T-helper 1 cell treated with Interleukin-12 subunit alpha and Interleukin-12 subunit beta and Interleukin-4 antibody, amounts not matched to agents 30 μg/mL and 1 μg/mL, for 36 hours (primary cell): ENCODE data around the gene ZNRD2.

Experiments used
- H3K27ac Mint-ChIP-seq: one replicate; pipeline ENCODE4 v1.8.0; 2021; ENCODE audit warnings: mild to moderate bottlenecking, mixed read lengths
- H3K27me3 Mint-ChIP-seq: one replicate; pipeline ENCODE4 v1.8.0; 2021; ENCODE audit warnings: low read depth, mixed read lengths
- H3K36me3 Mint-ChIP-seq: one replicate; pipeline ENCODE4 v1.8.0; 2021; ENCODE audit warnings: low read depth, mixed read lengths
- H3K4me1 Mint-ChIP-seq: one replicate; pipeline ENCODE4 v1.8.0; 2021; ENCODE audit warnings: low read depth, mixed read lengths
- H3K4me3 Mint-ChIP-seq: one replicate; pipeline ENCODE4 v1.8.0; 2021; ENCODE audit warnings: mild to moderate bottlenecking, moderate library complexity, mixed read lengths
- H3K9me3 Mint-ChIP-seq: one replicate; pipeline ENCODE4 v1.8.0; 2021; ENCODE audit warnings: mixed read lengths

ZNRD2 gene

DNA sequence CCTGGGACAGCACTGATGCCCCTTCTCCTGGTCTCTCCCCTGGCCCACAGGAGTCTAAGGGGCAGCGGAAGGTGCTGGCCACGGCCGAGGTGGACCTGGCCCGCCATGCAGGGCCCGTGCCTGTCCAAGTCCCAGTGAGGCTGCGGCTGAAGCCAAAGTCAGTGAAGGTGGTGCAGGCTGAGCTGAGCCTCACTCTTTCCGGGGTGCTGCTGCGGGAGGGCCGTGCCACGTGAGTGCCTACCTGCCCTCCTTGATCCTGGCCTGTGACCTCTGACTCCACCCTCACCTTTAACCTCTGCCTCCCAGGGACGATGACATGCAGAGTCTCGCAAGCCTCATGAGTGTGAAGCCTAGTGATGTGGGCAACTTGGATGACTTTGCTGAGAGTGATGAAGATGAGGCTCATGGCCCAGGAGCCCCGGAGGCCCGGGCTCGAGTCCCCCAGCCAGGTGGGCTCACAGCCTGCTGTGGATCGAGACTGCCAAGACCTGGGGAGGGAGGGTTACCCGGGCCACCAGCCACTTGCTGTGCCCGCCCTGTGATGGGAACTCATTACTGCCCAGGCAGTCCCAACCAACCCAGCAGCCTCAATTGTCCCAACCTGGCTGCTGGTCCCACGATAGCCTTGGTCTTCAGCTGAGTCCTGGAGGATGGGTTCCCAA, 9.9 kb downstream of the ZNRD2 start:
- Mint-ChIP-seq H3K4me3 (no peak overlapping the region), H3K9me3 (no peaks in the 10 kb centered on the region), H3K4me1 (peaks cover 33% of the 10 kb centered on the region), H3K27me3 (no peaks in the 10 kb centered on the region), H3K27ac (no peak overlapping the region), H3K36me3 (peaks cover 35% of the 10 kb centered on the region)

DNA sequence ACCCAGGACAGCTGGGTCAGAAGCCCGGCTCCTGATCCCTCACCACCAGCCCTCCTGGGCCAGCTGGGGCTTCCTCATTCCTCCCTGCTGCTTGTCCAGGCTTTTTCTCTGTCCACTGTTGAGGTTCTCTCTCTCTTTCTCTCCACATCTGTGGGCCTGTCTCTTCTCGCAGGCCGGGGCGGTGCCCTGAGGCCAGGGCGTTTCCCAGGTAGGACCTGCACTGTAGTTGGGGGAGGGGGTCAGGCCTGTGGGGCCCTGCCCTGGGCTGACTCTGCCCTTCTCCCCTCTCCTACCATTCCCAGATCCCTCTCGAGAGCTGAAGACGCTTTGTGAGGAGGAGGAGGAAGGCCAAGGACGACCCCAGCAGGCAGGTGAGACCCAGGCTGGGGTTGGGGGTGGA, 10.5 kb downstream of the ZNRD2 start:
- H3K4me1 Mint-ChIP-seq = peaks cover 29% of the 10 kb centered on the region
- H3K36me3 Mint-ChIP-seq = peaks cover 35% of the 10 kb centered on the region
- H3K27me3 Mint-ChIP-seq = no peaks in the 10 kb centered on the region
- peak overlapping the region; percentile 41 for H3K27ac Mint-ChIP-seq
- H3K9me3 Mint-ChIP-seq = no peaks in the 10 kb centered on the region
- H3K4me3 Mint-ChIP-seq = no peak overlapping the region

DNA sequence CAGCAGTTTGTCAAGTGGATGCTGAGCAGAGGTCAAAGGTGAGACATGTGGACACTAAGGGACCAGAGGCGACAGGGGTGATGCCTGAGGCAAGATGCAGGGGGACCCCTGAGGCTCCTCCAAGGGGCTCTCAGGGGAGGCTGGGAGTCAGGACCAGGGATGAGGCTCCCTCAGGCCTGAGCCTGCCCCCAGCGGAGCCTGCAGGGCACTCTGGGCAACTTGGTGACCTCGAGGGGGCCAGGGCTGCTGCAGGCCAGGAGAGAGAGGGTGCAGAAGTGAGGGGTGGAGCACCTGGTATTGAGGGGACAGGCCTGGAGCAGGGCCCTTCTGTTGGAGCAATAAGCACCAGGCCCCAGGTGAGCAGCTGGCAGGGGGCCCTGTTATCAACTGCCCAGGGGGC, 11.7 kb downstream of the ZNRD2 start:
- H3K27me3 Mint-ChIP-seq = no peaks in the 10 kb centered on the region
- H3K27ac Mint-ChIP-seq = peak overlapping the region; percentile 73
- H3K9me3 Mint-ChIP-seq = no peaks in the 10 kb centered on the region
- peaks cover 33% of the 10 kb centered on the region for H3K4me1 Mint-ChIP-seq
- no peak overlapping the region for H3K4me3 Mint-ChIP-seq
- peaks cover 42% of the 10 kb centered on the region for H3K36me3 Mint-ChIP-seq

DNA sequence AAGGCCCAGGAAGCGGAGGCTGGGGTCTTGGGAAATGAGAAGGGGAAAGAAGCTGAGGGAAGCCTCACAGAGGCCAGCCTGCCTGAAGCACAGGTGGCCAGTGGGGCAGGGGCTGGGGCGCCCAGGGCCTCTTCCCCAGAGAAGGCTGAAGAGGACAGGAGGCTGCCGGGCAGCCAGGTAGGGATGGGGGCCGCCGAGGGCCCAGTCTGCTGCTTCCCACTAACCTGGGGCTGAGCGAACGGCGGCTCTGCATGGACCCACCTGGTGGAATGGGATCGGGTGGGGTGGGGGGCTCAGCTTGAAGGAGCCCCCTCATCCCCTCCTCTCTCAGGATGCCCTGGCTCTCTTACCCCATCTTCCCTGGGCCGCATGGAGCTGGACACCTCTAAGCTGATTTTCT, 13.3 kb downstream of the ZNRD2 start:
- no peaks in the 10 kb centered on the region for H3K9me3 Mint-ChIP-seq
- H3K27ac Mint-ChIP-seq = peak overlapping the region; percentile 44
- no peak overlapping the region for H3K4me3 Mint-ChIP-seq
- peaks cover 40% of the 10 kb centered on the region for H3K4me1 Mint-ChIP-seq
- H3K36me3 Mint-ChIP-seq = peaks cover 42% of the 10 kb centered on the region
- no peaks in the 10 kb centered on the region for H3K27me3 Mint-ChIP-seq

DNA sequence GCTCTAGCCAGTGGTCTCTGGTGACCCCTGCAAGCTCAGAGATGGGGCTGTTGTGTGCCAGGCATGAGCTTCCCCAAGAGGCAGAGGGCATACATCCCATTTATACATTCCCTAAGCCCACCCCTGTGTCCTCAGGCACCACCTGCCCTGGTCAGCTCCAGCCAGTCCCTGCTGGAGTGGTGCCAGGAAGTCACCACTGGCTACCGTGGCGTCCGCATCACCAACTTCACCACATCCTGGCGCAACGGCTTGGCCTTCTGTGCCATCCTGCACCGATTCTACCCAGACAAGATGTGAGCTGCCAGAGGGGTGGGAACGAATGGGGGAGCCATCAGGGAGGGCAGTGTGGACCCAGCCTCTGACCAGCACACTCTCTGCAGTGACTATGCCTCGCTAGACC, 13.8 kb downstream of the ZNRD2 start:
- H3K36me3 Mint-ChIP-seq = peaks cover 41% of the 10 kb centered on the region

DNA sequence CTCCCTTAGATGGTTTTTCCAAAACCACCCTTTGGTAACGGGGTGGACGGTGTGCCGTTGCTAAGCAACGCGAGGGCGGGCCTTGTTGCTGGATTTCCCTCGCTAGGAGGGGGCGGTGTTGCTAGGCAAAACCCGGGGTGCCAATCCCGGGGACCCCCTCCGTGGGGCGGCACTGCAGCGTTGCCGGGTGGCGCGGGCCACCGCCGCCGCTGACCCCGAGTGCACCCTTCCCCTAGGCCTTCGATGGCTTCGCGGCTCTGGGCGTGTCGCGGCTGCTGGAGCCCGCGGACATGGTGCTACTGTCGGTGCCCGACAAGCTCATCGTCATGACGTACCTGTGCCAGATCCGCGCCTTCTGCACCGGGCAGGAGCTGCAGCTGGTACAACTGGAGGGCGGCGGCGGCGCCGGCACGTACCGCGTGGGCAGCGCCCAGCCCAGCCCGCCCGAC, 14.5 kb downstream of the ZNRD2 start:
- H3K9me3 Mint-ChIP-seq = no peaks in the 10 kb centered on the region
- no peak overlapping the region for H3K4me3 Mint-ChIP-seq
- no peak overlapping the region for H3K27ac Mint-ChIP-seq
- peaks cover 37% of the 10 kb centered on the region for H3K36me3 Mint-ChIP-seq
- H3K27me3 Mint-ChIP-seq = no peaks in the 10 kb centered on the region
- peaks cover 46% of the 10 kb centered on the region for H3K4me1 Mint-ChIP-seq

More for the DNA sequence above, 13.8 kb downstream of the ZNRD2 start:
- Mint-ChIP-seq H3K27me3 (no peaks in the 10 kb centered on the region), H3K4me3 (no peak overlapping the region), H3K27ac (peak overlapping the region; percentile 49), H3K9me3 (no peaks in the 10 kb centered on the region), H3K4me1 (peaks cover 43% of the 10 kb centered on the region)

DNA sequence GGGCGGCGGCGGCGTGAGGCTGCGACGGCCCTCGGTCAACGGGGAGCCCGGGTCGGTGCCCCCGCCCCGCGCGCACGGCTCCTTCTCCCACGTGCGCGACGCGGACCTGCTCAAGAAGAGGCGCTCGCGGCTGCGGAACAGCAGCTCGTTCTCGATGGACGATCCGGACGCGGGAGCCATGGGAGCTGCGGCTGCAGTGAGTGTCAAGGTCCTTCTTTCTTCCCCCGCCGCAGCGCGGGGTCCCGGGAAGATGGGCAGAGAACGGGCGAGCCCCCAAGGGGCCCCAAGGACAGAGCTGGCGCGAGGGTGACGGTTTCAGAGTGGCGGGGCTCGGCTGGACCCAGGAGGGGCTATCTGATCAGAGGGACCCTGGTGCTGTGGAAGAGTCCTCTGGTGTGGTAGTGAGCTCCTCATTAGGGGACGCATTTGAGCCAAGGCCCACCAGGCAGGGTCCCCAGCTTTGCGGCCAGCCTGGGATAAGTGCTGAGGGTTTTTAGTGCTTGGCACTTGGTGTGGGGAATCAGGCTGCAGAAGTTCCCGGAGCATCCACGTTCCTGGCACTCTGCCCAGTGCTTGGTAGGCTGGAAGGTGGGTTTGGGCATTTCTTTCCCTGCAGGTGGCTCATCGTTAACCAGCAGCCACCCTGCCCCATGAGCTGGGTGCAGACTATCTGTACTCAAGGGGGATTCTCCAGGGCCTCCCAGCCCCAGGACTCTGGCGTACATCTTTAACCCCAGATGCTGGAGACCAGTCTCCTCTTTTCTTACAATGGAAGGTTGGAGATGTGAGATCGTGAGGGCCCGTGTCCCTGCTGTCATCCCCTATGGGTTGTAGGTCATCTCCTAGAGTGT, 15.3 kb downstream of the ZNRD2 start:
- H3K4me1 Mint-ChIP-seq = peaks cover 47% of the 10 kb centered on the region
- no peaks in the 10 kb centered on the region for H3K9me3 Mint-ChIP-seq
- peaks cover 33% of the 10 kb centered on the region for H3K36me3 Mint-ChIP-seq
- H3K4me3 Mint-ChIP-seq = no peak overlapping the region
- H3K27ac Mint-ChIP-seq = peak overlapping the region; percentile 52
- H3K27me3 Mint-ChIP-seq = no peaks in the 10 kb centered on the region

DNA sequence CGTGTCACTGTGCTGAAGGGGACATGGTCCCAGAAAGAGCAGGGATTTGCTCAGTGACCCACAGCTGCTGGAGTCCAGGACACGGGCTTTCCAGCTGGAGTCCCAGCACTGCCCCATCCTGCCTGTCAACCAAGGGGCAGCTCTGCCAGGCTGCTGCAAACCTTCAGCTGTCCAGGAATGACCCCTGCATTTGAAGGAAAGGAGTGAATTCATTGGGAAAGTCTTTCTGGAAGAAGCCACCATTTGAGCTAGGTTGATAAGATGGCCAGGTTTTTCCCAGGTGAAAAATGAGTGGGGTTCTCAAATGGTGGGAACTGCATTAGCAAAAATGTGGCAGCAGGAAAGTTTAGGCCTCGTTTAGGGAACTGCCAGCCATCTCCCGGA, 16.0 kb downstream of the ZNRD2 start:
- H3K27me3 Mint-ChIP-seq = no peaks in the 10 kb centered on the region
- H3K4me1 Mint-ChIP-seq = peaks cover 47% of the 10 kb centered on the region
- no peak overlapping the region for H3K4me3 Mint-ChIP-seq
- no peaks in the 10 kb centered on the region for H3K9me3 Mint-ChIP-seq
- H3K27ac Mint-ChIP-seq = peak overlapping the region; percentile 52
- H3K36me3 Mint-ChIP-seq = peaks cover 32% of the 10 kb centered on the region

DNA sequence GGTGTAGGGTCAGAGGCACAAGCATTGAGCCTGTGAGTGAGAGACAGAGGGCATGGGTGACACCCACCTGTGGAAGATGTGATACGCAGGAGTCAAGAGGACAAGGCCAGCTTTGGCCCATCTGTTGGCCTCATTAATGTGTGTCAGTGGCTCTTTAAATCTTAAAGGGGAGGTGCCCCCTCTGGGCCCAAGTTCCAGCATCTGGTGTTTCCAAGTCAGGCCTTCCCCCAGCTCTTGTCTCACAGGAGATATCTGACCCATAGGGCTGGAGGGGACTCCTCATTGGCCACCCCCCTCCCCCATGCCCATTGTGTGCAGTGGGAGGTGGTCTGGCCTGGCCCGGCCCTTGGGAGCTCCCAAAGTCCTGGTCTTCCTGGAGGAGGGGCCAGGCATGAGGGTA, 16.4 kb downstream of the ZNRD2 start:
- H3K4me1 Mint-ChIP-seq = peaks cover 47% of the 10 kb centered on the region
- peaks cover 30% of the 10 kb centered on the region for H3K36me3 Mint-ChIP-seq
- H3K4me3 Mint-ChIP-seq = no peak overlapping the region
- no peaks in the 10 kb centered on the region for H3K9me3 Mint-ChIP-seq
- peak overlapping the region; percentile 52 for H3K27ac Mint-ChIP-seq
- H3K27me3 Mint-ChIP-seq = no peaks in the 10 kb centered on the region

DNA sequence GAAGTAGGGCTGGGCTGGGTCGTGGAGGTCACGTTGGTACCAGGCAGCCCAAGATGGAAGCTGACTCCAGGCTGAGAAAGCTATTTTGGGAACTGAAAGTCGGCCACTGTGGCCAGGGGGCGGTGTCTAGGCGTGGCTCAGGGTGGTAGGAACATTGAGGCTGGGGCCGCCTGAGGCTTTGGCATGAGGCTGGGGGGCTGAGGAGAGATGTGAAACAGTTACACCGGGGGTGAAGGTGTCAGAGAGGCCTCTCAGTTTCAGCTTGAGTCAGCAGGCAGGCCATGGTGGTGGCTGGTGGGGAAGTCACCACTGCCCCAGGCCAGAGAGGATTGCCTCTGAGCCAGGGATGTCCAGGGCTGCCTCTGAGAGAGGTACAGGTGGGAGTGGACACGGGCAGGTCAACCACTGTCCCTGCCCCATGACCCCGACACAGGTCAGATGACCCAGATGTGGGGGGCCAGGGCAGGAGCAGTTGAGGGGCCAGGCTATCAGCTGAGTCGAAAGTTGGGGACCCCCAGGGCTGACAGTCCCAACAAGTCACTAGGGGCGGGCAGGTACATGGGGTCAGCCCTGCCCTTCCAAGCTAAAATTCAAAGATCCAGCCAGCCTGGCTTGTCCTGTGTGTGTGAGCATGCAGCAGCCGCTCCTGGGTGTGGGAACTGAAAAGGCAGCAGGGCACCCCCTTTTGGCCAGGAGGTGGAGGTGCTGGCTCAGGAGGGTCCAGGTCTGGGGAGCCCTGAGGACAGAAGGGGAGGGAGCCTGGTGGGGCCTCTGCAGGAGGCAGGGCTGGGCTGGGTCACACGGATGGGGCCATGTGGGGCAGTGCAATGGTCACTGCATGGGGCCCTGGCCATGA, 18.1 kb downstream of the ZNRD2 start:
- Mint-ChIP-seq H3K4me3 (peak overlapping the region; percentile 65), H3K27me3 (no peaks in the 10 kb centered on the region), H3K9me3 (no peaks in the 10 kb centered on the region), H3K27ac (peak overlapping the region; percentile 89), H3K4me1 (peaks cover 39% of the 10 kb centered on the region), H3K36me3 (peaks cover 25% of the 10 kb centered on the region)

DNA sequence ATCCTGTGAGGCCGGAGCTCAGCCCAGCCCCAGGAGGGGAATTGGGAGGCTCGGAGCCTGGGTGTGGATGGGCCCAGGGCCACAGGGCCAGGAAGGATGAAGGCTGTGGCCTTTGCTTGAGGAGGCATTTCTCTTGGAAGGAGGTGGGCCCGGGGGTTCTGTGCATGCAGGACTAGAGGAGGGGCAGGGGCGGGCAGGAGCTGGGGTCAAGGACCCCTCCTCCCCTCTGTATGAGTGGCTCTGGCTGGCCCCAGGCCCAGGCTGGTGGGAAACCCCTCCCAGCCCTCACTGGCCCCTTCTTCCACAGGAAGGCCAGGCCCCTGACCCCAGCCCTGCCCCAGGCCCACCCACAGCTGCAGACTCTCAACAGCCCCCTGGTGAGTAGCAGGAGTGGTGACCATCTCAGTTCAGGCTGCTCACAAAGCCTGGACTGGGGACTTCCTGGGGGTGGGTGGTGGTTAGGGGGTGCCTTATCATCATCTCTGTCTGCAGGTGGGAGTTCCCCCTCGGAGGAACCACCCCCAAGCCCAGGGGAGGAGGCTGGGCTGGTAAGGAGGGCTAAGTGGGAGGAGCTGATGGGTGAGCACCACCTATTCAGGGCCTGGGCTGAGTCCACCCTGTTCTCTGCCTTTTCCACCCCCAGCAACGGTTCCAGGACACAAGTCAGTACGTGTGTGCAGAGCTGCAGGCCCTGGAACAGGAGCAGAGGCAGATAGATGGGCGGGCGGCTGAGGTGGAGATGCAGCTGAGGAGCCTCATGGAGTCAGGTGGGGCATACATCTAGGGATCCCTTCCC, 19.4 kb downstream of the ZNRD2 start:
- Mint-ChIP-seq H3K4me1 (peaks cover 33% of the 10 kb centered on the region), H3K36me3 (peaks cover 16% of the 10 kb centered on the region), H3K27ac (peak overlapping the region; percentile 89), H3K4me3 (no peak overlapping the region), H3K27me3 (no peaks in the 10 kb centered on the region), H3K9me3 (no peaks in the 10 kb centered on the region)

DNA sequence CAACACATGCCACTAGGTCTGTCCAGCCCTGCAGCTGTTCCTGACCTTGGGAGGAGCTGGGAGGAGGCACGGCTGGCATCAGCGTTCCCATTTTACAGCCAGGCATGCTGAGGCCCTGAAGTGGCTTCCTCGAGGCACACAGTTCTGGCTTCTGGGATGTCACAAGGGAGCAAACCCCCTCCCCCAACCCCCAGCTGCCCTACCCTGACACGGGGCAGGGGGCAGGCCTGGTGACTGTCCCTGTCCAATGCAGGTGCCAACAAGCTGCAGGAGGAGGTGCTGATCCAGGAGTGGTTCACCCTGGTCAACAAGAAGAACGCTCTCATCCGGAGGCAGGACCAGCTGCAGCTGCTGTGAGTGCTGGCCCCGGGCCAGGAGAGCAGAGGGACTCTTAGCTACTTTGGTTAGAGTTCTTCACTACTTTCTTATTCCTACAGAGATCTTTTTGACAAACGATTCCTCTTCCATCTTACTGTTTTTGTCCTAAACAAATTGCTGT, 20.0 kb downstream of the ZNRD2 start:
- Mint-ChIP-seq H3K4me3 (no peak overlapping the region), H3K36me3 (peaks cover 19% of the 10 kb centered on the region), H3K9me3 (no peaks in the 10 kb centered on the region), H3K27me3 (no peaks in the 10 kb centered on the region), H3K4me1 (peaks cover 38% of the 10 kb centered on the region), H3K27ac (peak overlapping the region; percentile 76)

DNA sequence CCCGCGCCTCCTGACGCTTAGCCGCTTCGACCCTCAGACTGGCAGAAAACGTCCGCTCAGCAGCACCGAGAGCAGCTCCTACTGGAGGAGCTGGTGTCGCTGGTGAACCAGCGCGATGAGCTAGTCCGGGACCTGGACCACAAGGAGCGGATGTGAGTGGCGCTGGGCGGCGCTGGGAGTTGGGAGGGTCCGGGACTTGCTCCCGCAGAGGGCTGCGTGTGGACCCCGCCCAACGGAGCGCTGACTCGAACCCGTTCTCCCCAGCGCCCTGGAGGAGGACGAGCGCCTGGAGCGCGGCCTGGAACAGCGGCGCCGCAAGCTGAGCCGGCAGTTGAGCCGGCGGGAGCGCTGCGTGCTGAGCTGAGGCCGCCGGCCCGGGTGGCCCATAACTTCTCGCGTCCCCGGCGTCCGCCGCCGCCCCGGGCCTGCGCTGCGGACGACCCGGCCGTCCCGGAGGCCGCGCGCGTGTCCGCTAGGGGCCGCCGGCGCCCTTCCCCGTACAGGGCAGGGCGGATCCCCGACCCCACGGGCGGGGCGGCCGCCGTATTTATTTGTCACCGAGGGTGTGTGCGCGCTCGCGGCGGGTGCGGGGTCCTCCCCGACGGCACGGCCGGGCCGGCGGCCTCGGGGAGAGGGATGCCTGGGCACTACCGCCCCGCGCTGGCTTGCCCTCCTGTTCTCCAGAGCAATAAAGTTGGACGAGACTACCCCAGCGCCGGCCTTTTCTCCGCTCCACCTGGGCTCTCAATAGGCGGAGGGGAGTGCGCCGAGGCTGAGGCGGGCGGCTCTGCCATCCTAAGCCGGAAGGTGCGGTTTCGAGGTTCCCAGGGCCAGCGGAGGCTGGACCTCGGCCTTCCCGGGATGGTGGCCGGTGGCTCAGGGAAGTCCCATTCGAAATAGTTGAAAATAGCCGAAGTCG, 21.9 kb downstream of the ZNRD2 start:
- Mint-ChIP-seq H3K9me3 (no peaks in the 10 kb centered on the region), H3K36me3 (peaks cover 16% of the 10 kb centered on the region), H3K4me3 (no peak overlapping the region), H3K27ac (no peak overlapping the region), H3K4me1 (peaks cover 33% of the 10 kb centered on the region), H3K27me3 (no peaks in the 10 kb centered on the region)
